HEK293T (cell line): ENCODE measurements around the gene LGSN.

Experiments used
- CTBP1 ChIP-seq: fragments of 450-650 bp; IDR thresholded peaks from 2 replicates; pipeline ENCODE4 v1.6.1; 2016; ENCODE audit warnings: borderline replicate concordance
- ELF4 ChIP-seq: fragments of 450-650 bp; IDR thresholded peaks from 2 replicates; pipeline ENCODE4 v1.6.1; 2017; ENCODE audit warnings: antibody characterized with exemption
- FOXA1 ChIP-seq: fragments of 450-650 bp; IDR thresholded peaks from 2 replicates; pipeline ENCODE4 v1.6.1; 2016; ENCODE audit warnings: mild to moderate bottlenecking
- FOXK2 ChIP-seq: fragments of 450-650 bp; IDR thresholded peaks from 2 replicates; pipeline ENCODE4 v1.6.1; 2016; ENCODE audit warnings: mild to moderate bottlenecking
- LEF1 ChIP-seq: fragments of 450-650 bp; IDR thresholded peaks from 2 replicates; pipeline ENCODE4 v1.6.1; 2017; ENCODE audit warnings: mild to moderate bottlenecking, borderline replicate concordance
- SP1 ChIP-seq: fragments of 450-650 bp; IDR thresholded peaks from 2 replicates; pipeline ENCODE4 v1.6.1; 2017
- SUZ12 ChIP-seq: fragments of 450-650 bp; IDR thresholded peaks from 2 replicates; pipeline ENCODE4 v1.6.1; 2016; ENCODE audit warnings: mild to moderate bottlenecking
- TARDBP ChIP-seq: fragments of 450-650 bp; IDR thresholded peaks from 2 replicates; pipeline ENCODE4 v1.6.1; 2016

DNA sequence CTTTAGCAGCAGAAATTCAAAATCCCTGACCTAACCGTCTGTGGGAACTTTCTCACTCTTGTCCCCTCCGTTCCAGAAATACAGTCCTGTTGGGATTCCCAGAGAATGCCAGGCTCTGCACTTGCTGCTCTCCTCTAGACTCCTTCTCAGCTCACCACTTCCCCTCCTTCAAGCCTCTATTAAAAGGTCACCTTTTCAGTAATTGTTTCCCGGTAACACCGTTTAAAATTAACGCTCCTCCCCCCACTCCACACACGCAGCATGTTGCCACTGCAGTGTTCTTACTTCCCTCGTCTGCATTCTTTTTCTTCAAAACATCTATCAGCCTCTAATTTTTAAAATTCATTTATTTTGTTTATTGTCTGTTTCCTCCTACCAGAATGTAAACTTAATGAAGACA is 48.6 kb upstream of the LGSN start:
- TF ChIP-seq ELF4 (no peak), TARDBP (no peak), FOXK2 (no peak), SP1 (no peak), CTBP1 (no peak), SUZ12 (no peak), FOXA1 (no peak), LEF1 (no peak)
